HepG2 (cell line): ENCODE results near the gene OSBPL1A.

Source experiments
- CTCF ChIP-seq: sonication (generic); formaldehyde crosslinking; IDR thresholded peaks from 2 replicates; pipeline ENCODE4 v1.5.0; 2020; ENCODE audit warnings: mild to moderate bottlenecking, missing genetic modification reagents, moderate library complexity
- EZH2 ChIP-seq: conservative IDR thresholded peaks from 2 replicates; pipeline ENCODE4 v1.6.1; 2012; ENCODE audit warnings: mild to moderate bottlenecking, low read depth, low read length, moderate library complexity
- FOSL1 ChIP-seq: sonication (generic); formaldehyde crosslinking; IDR thresholded peaks from 2 replicates; pipeline ENCODE4 v1.9.0; 2021; ENCODE audit warnings: missing genetic modification reagents, borderline replicate concordance
- GATAD1 ChIP-seq: IDR thresholded peaks from 2 replicates; pipeline ENCODE4 v1.6.1; 2016; ENCODE audit warnings: missing genetic modification reagents, missing compliant biosample characterization
- JUND ChIP-seq: sonication (generic); formaldehyde crosslinking; IDR thresholded peaks from 2 replicates; pipeline ENCODE4 v1.8.0; 2022; ENCODE audit warnings: mild to moderate bottlenecking, missing genetic modification reagents
- PHF21A ChIP-seq: sonication (generic); formaldehyde crosslinking; IDR thresholded peaks from 2 replicates; pipeline ENCODE4 v1.5.0; 2020; ENCODE audit warnings: mild to moderate bottlenecking, missing genetic modification reagents
- POLR2AphosphoS5 ChIP-seq: IDR thresholded peaks from 2 replicates; pipeline ENCODE4 v1.6.1; 2012; ENCODE audit warnings: low read depth, low read length
- RAD21 ChIP-seq: fragments of 450-650 bp; formaldehyde crosslinking; IDR thresholded peaks from 2 replicates; pipeline ENCODE4 v1.5.0; 2020; ENCODE audit warnings: mild to moderate bottlenecking
- SMARCE1 ChIP-seq: fragments of 450-650 bp; IDR thresholded peaks from 2 replicates; pipeline ENCODE4 v1.6.1; 2017; ENCODE audit warnings: borderline replicate concordance
- STAG1 ChIP-seq: sonication (generic); formaldehyde crosslinking; IDR thresholded peaks from 2 replicates; pipeline ENCODE4 v1.4.0; 2020; ENCODE audit warnings: missing genetic modification reagents
- ZGPAT ChIP-seq: IDR thresholded peaks from 2 replicates; pipeline ENCODE4 v1.6.1; 2016; ENCODE audit warnings: mild to moderate bottlenecking
- ZNF580 ChIP-seq: IDR thresholded peaks from 2 replicates; pipeline ENCODE4 v1.6.1; 2016; ENCODE audit warnings: low read depth, borderline replicate concordance

GRCh38 chr18:24214913-24215312 lies 182.7 kb downstream of the OSBPL1A start:
- TF ChIP-seq STAG1 = no peak
- no peak for TF ChIP-seq SMARCE1
- TF ChIP-seq ZNF580 (CRISPR knock-in tag) = no peak
- TF ChIP-seq PHF21A (CRISPR knock-in tag) = no peak
- TF ChIP-seq GATAD1 = no peak
- TF ChIP-seq POLR2AphosphoS5 = no peak
- no peak for TF ChIP-seq FOSL1 (CRISPR knock-in tag)
- no peak for TF ChIP-seq ZGPAT (CRISPR knock-in tag)
- TF ChIP-seq CTCF (CRISPR knock-in tag) = no peak
- no peak for TF ChIP-seq EZH2
- TF ChIP-seq JUND (CRISPR knock-in tag) = no peak
- no peak for TF ChIP-seq RAD21 (CRISPR knock-in tag)
